IPS-18c (cell line): Measurements from ENCODE around the gene PHF21A.

ENCODE experiments used
- H3K4me3 ChIP-seq: 2 replicates; pipeline ENCODE4 v1.7.0; 2013; ENCODE audit warnings: low read depth, mild to moderate bottlenecking, low read length, moderate library complexity; ENCODE audit not compliant: insufficient read depth
- H3K9me3 ChIP-seq: one replicate; pipeline ENCODE4 v1.6.1; 2013; ENCODE audit warnings: mild to moderate bottlenecking, low read length, moderate library complexity; ENCODE audit not compliant: control insufficient read depth, insufficient read depth

The PHF21A gene

DNA sequence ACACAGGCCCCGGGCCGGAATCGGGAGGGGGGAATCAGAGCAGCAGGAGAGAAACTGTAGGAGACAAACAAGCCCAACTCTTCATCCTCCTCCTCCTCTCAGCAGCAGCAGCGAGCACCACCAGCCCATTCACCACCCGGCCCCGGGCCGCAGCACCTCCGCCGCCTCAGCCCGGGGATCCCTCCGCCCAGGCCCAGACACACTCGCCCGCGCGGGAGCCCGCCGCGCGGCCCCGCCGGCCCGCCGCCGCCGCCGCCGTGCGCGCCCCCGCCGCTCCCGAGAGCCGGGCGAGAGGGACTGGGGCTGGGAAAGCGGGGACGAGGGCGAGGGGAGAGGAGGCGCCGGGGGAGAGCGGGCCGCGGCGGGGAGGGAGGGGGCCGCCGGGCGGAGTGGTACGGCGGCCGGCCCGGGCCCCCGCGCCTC lies at the start of gene PHF21A:
TSS of gene PHF21A (minus strand) at position 154 of the 423 bp plus-strand sequence. CDS start 37,235 bp downstream, outside the sequence.
- peak within 1 kb of the TSS; percentile 84 for H3K4me3 ChIP-seq

DNA sequence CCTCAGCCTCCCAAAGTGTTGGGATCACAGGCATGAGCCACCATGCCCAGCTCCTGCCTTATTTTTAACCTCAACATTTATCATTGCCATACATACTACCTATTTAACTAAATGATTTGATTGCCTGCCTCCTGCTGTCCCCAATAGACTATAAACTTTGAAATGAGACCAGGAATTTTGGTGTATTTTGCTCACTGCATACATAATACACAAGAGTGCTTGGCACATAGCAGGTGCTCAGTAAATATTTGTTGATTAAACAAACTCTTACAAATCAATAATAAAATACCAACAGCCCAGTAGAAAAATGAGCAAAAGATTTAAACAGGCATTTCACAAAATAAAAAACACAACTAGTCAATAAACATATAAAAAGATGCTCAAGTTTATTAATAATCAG lies 49.5 kb upstream of the PHF21A start:
- no peak overlapping the region for H3K4me3 ChIP-seq
- no peaks in the 10 kb centered on the region for H3K9me3 ChIP-seq

More for the DNA sequence above, at the start of gene PHF21A:
- peaks cover 2% of the 10 kb centered on the region for H3K9me3 ChIP-seq

DNA sequence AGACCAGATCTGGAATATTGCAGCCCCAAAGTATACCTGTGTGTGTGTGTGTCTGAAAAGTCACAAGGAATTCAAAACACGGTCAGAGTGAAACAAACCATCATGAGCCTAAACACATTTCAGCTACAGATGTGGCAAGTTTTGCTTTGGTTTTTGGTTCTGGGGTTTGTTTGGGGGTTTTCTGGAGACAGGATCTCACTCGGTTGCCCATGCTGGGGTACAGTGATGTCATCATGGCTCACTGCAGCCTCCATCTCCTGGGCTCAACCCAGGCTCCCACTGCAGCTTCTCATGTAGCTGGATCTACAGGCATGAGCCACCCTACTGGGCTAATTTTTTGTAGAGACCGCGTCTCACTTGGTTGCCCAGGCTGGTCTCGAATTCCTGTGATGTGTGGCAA lies 41.4 kb upstream of the PHF21A start:
- H3K9me3 ChIP-seq, result no peaks in the 10 kb centered on the region
- no peak overlapping the region for H3K4me3 ChIP-seq

DNA sequence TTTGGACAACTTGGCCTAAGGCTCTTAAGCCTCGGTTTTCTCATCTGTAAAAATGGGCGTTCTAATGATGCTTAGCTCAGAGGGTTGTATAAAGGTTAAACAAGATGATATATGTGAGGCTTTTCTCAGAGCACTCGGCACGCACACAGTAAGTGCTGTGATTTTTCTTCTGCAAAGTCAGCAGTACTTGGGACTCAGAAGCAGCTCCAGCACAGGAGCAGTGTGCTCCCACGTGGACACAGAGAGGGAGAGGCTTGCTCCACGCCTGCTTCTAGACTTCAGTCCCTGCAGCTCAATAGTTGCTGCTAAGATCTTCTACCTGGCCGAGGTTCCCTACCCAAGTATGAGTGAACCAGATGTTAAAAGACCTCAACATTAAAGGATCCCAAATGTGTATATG lies 39.9 kb upstream of the PHF21A start:
- Histone ChIP-seq H3K9me3 (no peaks in the 10 kb centered on the region), H3K4me3 (no peak overlapping the region)

DNA sequence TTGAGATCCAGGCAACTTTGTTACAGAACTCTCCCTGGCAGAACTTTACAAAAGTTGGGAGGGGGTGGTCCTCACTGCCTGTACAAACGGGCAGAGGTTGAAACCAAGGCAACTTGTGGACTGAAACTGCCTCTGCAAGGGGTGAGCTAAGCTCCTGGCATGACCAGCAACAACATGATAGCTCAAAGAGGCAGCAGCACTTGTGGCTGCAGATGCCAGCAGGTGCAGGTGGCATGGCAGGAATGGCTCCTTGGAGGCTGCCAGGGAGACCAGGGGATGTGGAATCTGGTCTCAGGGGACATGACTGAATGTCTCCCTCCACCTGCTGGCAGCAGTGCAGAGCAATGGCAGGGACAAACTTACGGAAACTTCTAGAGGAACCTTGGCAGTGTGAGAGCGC lies 38.8 kb upstream of the PHF21A start:
- Histone ChIP-seq H3K4me3 (no peak overlapping the region), H3K9me3 (no peaks in the 10 kb centered on the region)

DNA sequence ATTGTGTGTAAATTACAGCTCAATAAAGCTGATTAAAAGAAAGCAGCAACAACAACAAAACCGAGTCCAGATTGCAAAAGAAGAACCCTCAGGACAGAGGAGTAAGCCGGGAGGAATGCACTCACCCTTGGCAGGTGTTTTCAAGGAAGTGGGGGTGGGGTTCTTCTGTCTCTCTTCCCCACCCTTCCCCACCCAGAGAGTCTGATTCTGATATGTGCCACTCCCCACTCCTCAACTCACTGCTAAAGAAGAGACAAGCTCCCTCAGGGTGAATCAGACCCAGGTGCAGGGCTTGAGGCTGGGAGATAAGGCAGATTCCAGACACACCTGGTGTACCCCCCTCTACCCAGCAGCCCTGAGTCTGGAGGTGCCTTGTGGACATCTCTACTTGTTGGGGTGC lies 38.4 kb upstream of the PHF21A start:
- Histone ChIP-seq H3K9me3 (no peaks in the 10 kb centered on the region), H3K4me3 (no peak overlapping the region)

DNA sequence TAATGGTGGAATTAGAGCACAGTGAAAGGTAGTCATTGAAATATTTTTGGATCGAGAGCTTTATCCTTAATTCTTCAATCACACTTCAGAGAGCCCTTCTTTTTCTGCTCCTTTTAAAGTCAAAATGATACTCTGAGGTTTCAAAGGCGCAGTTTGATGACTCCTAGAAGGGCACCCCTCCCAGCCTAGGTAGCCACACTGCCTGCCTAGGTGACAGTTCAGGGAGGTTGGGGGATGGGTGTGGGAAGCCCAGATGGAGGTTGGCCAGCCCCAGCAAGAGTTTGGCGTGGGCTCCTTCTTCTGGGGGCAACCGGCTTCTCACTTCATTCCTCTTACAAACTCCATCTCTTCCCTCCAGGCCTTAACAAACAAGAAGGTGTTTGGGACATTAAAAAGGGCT lies 28.6 kb upstream of the PHF21A start:
- no peak overlapping the region for H3K4me3 ChIP-seq
- H3K9me3 ChIP-seq, result no peaks in the 10 kb centered on the region

DNA sequence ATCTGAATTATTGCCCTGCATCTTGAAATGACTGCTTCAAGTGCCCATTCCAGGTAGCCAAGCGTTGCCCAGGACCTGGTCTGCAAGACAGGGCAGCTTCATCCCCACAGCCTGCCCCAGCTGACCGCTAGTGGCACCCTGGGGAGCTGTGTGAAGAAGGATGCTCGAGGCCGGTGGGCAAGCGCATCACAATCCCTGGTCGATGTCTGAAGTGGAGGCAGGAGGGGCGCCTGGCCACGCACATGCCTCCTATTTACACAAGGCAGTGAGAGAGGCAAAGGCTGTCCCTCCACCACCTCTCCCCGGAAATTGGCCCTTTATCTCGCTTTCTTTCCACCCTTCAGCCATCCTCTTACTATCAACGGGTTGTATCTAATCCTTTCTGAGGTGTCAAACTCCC lies 28.1 kb upstream of the PHF21A start:
- Histone ChIP-seq H3K9me3 (no peaks in the 10 kb centered on the region), H3K4me3 (no peak overlapping the region)

DNA sequence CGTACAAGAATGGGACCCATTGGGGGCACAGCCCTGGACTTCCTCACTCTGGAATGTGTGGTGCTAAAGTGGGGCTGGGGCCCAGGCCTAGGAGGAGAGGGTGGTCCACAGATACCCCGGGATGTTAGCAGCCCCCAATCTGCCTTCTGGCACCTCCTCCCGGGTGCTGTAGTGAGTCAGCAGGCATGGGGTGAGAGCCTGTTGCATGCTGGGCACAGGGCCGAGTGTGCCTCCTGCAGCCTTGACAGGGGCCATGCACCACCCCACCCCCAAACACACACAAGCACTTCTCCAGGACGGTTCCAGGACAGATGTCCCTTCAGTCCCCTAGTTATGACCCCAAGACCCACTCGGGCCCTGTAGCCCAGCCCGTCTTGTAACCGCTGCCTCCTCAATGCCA lies 23.5 kb upstream of the PHF21A start:
- H3K9me3 ChIP-seq, result no peaks in the 10 kb centered on the region

DNA sequence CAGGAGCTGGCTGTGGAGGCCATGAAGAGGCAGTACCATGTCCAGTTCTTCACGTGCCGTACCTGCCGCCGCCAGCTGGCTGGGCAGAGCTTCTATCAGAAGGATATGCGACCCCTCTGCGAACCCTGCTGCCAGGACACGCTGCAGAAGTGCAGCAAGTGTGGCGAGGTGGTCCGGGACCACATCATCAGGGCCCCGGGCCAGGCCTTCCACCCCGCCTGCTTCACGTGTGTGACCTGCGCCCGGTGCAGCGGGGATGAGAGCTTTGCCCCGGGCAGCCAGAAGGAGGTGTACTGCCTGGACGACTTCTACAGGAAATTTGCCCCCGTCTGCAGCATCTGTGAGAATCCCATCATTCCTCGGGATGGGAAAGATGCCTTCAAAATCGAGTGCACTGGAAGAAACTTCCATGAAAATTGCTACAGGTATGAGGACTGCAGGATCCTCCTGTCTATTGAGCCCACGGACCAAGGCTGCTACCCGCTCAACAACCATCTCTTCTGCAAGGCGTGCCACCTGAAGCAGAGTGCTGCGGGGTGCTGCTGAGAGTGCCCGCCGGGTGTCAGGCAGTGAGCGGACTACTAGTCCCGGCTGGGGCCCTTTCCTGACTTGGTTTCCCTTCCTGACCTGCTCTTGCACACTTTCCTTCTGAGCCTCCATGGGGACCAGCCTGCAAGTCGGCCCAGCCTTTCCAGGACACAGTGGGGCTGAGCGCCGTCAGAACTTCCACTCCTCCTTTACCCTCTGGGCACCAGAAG lies 22.0 kb upstream of the PHF21A start:
- H3K4me3 ChIP-seq, result no peak overlapping the region
- H3K9me3 ChIP-seq, result no peaks in the 10 kb centered on the region

More for the DNA sequence above, 23.5 kb upstream of the PHF21A start:
- no peak overlapping the region for H3K4me3 ChIP-seq

DNA sequence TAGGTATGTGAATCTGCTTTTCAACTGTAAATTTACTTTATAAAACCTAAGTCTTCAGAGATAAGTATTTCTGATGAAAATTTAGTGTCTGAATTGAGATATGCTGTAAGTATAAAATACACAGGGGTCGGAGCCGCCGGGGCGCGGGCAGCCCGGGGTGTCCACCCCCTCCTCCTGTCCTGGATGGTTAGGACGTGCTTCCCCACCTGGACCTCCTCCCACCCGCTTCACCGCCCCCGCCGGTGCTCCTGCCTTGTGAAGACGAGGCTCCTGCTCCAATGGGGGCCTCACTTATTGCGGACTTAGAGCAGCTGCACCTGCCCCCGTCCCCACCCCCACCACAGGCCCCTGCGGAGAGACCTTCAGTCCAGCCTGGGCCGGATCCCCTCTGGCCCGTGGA lies 21.3 kb upstream of the PHF21A start:
- H3K4me3 ChIP-seq, result no peak overlapping the region
- H3K9me3 ChIP-seq, result no peaks in the 10 kb centered on the region

DNA sequence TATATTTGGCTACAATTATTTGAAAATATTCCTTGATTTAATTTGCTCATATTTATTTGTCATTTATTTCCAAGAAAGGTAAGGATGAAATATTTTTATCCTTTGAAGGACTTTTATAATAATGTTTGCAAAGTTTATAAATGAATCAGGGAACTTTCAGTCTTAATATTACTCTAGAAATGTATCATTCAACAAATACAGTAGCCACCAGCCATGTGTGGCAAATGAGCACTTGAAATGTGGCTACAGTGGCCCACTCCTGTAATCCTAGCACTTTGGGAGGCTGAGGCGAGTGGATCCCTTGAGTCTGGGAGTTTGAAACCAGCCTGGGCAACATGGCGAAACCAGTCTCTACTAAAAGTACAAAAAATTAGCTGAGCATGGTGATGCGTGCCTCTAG lies 20.3 kb upstream of the PHF21A start:
- H3K4me3 ChIP-seq, result no peak overlapping the region
- H3K9me3 ChIP-seq, result no peaks in the 10 kb centered on the region

DNA sequence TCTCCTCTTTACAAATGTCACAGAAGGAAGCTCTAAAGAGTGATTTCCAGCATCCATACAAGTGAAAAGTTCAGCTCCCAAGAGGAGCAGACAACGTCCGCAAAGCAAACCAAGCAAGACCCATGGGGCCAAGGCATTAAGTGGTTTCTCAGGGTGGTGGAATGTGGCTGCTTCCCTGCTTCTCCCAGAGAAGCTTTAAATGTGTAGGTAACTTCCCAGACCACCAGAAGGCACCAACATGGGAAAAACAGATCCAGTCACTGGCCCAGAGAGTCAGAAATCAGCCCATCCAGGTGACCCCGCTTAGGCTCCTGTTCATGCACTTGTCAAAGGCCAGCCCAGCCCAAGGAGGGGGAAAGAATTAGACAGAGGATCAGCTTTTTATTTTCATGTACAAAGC lies 13.3 kb upstream of the PHF21A start:
- no peaks in the 10 kb centered on the region for H3K9me3 ChIP-seq
- no peak overlapping the region for H3K4me3 ChIP-seq

DNA sequence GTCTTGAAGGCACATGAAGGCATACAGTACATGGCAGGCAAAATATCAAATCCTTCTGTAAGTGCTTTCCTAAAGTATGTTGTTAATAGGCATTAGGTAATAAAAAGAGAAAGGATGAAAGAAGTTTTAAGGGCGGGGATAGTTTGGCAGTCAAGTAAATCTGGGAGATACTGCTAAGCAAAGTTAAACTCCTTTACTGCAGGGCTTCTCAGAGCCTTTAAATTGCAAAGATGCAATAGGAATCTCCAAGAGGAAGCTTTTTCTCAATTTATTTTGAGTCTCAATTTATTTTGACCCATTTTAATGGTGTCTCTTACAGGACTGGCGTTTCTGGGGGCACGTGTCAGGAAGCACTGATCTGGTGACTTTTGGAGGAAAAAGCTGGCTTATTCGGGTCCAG lies 12.8 kb upstream of the PHF21A start:
- H3K4me3 ChIP-seq, result no peak overlapping the region
- H3K9me3 ChIP-seq, result no peaks in the 10 kb centered on the region

DNA sequence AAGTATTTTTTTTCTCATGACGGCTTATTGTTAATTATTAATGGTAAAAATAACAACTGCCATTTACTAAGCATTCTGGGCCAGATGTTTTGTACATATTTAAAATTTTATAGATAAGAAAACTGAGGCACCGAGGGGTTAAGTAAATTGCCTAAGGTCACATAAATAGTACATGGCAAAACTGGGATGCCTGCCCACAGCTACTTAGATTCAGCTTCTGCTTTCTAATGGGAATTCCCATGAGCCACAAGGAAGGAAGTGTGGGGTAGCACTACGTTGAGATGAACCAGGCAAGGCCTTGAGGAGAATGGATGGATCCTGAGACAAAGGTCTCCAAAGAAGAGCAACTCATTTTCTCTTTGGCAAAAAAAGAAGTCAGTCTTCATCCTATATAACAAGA lies 11.9 kb upstream of the PHF21A start:
- Histone ChIP-seq H3K9me3 (no peaks in the 10 kb centered on the region), H3K4me3 (no peak overlapping the region)

DNA sequence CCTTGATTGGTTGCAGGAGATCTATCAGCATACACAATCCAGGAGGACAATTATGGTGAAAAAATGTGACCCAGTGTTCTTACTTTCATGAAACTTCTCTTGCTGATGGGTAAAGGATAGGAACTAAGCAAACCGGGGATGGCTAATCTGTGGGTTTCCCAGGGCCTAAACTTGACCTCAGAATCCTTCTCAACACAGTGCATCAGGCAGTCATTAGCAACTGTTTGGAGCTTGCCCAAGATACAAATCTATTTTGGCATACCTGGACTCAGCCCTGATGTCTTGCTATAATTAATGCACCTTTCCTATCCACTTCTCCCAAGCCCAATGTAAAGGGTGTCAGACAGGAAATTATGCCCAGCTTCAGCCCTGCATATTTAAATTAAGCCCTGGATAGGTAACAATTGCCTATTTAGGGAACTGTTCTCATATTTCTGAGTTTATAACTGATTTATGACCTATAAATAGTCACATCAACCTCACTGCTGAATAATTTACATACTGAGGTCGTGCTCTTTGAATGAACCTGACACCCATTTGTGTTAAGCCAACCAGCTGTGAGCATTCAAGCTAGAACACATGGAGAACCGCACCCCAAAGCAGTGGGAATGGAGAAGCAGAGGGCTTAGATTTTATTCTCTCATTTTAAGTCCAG lies 9.2 kb upstream of the PHF21A start:
- H3K9me3 ChIP-seq, result no peaks in the 10 kb centered on the region
- H3K4me3 ChIP-seq, result no peak overlapping the region

DNA sequence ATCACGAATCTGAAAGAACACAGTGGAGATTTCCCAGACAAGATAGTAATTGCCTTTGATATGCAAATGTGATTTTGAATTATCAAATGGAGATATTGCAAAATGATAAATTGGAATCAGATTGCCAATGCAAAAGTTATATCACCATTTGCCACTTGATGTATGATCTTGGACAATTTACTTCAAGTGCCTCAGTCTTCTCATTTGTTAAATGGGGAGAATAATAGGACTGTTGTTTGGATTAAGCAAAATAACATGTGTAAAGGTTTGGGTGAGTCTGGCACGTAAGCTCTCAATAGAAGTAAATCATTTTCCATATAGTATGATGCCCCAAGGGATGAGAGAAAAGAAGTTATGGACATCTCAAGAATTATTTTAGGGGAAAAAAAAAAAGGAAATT lies 7.9 kb upstream of the PHF21A start:
- Histone ChIP-seq H3K4me3 (no peak overlapping the region), H3K9me3 (no peaks in the 10 kb centered on the region)

DNA sequence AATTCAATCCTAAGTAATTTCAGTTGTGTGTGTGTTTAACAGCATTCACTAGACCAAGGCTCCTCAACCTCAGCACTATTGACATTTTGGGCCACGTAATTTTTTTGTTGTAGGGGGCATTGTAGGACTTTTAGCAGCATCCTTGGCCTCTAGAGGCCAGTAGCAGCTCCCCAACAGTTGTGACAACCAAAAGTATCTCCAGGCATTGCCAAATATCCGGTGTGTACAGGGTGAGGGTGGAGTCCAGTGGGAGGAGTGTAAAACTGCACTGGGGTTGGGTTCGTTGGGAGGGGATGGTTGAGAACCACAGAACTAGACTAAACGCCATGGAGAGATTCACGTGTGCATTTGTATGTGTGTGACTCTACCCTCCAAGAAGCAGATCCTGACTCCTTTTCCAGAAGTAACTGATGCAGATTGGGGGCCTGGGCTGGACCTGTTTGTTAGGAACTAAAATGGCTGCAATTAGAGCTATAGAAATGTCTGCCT lies 5.9 kb upstream of the PHF21A start:
- Histone ChIP-seq H3K4me3 (no peak overlapping the region), H3K9me3 (no peaks in the 10 kb centered on the region)
